Measurements from ENCODE around the gene LMO1.

Gene LMO1

GRCh38 chr11:8263769-8264410 lies at the start of gene LMO1:
Gene LMO1, minus strand, starts transcription at chr11:8263878. Its CDS starts 516 bp downstream, at chr11:8263362.
- peak; percentile 95 for DNase-seq

- DNase-seq = no peak
Measured at GRCh38 chr11:8312986-8313385, 49.3 kb upstream of the LMO1 start.

- no peak for DNase-seq
Measured at GRCh38 chr11:8311366-8311765, 47.7 kb upstream of the LMO1 start.

GRCh38 chr11:8310743-8311298 lies 47.1 kb upstream of the LMO1 start:
- DNase-seq = no peak

GRCh38 chr11:8309862-8310261 lies 46.2 kb upstream of the LMO1 start:
- DNase-seq = peak; percentile 83

- no peak for DNase-seq
Measured at GRCh38 chr11:8309311-8309710, 45.6 kb upstream of the LMO1 start.

- DNase-seq = no peak
Measured at GRCh38 chr11:8307601-8308000, 43.9 kb upstream of the LMO1 start.

GRCh38 chr11:8301622-8302021 lies 37.9 kb upstream of the LMO1 start:
- no peak for DNase-seq

GRCh38 chr11:8298801-8299786 lies 35.4 kb upstream of the LMO1 start:
- DNase-seq = no peak

GRCh38 chr11:8297781-8298440 lies 34.2 kb upstream of the LMO1 start:
- DNase-seq = no peak

- DNase-seq = no peak
Measured at GRCh38 chr11:8296872-8297271, 33.2 kb upstream of the LMO1 start.

- peak; percentile 54 for DNase-seq
Measured at GRCh38 chr11:8296038-8296649, 32.5 kb upstream of the LMO1 start.

- no peak for DNase-seq
Measured at GRCh38 chr11:8294251-8294935, 30.7 kb upstream of the LMO1 start.

GRCh38 chr11:8293171-8293570 lies 29.5 kb upstream of the LMO1 start:
- DNase-seq = no peak

GRCh38 chr11:8292351-8292750 lies 28.7 kb upstream of the LMO1 start:
- DNase-seq = no peak

GRCh38 chr11:8291421-8292350 lies 28.0 kb upstream of the LMO1 start:
- DNase-seq = no peak

- peak; percentile 93 for DNase-seq
Measured at GRCh38 chr11:8290081-8290810, 26.6 kb upstream of the LMO1 start.

GRCh38 chr11:8289492-8289918 lies 25.8 kb upstream of the LMO1 start:
- peak; percentile 96 for DNase-seq

GRCh38 chr11:8288824-8289491 lies 25.3 kb upstream of the LMO1 start:
- DNase-seq = peak; percentile 73
